GM08714 (cell line): ENCODE measurements around the gene TDRD15.

Experiments
- H3K4me3 ChIP-seq: fragments of 200-500 bp; sonication (Bioruptor generic); 2 replicates; pipeline ENCODE4 v1.5.1; 2014; ENCODE audit warnings: mild to moderate bottlenecking, low read length, inconsistent platforms
- ZNF274 ChIP-seq: IDR thresholded peaks from 2 replicates; pipeline ENCODE4 v1.6.1; 2012; ENCODE audit warnings: mild to moderate bottlenecking, low read depth, low read length

TDRD15 gene

DNA sequence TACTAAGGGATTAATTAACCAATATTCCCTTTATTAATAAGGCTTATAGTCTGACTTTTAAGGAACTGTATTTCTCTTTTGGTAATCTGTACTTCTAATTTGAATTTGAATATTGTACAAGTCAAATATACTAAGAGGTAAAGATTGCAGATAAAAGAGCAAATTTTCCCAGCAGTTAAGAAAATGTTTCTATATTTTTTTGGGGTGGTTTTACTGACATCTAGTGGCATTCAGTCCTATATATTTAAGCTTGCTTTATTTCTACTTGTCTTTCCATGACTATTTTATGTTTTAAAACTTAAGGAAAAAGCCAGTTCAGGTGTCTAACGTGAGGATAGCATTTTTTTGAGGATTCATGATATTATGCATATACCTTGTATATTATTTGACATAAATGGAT is 41.6 kb downstream of the TDRD15 start:
- H3K4me3 ChIP-seq: no peak overlapping the region
- no peak for TF ChIP-seq ZNF274

DNA sequence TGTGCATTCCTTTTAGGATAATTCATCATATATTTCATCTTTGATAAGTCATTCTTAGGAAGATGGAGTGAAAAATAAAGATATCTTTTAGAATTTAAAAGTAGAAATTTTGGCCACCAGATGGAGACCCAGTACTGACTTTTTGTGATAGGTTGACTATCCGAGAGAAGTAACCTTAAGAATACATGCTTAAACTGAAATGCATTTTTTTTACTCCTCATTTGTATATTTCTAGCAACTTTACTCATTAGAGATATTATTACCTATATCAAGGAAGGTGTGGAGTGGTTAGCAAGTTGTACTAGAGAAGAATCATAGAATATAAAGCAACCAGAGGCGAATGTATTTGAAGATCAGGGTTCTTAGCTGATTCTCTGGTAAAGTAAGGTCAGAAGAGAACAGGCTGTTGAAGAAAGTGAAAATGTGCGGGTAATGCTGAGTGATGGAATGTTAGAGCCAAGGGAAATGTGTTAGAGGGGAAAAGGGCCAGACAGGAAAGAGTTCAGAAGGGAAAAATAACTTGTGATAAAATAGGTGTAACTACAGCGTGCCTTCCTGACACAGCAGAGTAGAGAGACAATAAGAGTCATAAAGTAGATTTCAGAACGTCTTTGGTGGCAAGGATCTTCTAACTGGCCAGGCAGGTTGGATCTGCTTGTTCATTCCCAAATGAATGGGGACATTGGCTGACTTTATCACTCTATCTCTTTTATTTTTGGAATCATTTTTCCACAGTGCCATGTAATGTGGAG is 52.3 kb downstream of the TDRD15 start:
- no peak for TF ChIP-seq ZNF274

DNA sequence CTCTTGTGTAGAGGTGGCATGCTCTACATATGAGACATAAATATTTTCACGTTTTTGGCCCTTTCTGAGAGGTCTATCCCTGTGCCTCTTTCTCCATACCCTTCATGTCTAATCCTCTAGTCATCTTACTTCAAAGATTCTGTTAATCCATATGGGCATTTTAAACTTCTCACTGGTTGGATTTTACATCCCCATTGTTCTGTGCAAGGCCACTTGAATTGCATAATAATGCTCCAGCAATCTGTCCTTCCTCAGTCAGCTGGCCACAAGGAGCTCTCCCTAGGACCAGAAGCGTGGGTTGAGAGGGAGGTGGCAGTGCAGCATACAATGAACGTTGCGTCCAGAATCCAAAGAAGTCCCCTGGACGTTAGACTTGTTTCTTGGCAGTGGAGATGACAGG is 58.2 kb downstream of the TDRD15 start:
- no peak for TF ChIP-seq ZNF274
- H3K4me3 ChIP-seq: no peak overlapping the region

More for the DNA sequence above, 52.3 kb downstream of the TDRD15 start:
- no peak overlapping the region for H3K4me3 ChIP-seq

DNA sequence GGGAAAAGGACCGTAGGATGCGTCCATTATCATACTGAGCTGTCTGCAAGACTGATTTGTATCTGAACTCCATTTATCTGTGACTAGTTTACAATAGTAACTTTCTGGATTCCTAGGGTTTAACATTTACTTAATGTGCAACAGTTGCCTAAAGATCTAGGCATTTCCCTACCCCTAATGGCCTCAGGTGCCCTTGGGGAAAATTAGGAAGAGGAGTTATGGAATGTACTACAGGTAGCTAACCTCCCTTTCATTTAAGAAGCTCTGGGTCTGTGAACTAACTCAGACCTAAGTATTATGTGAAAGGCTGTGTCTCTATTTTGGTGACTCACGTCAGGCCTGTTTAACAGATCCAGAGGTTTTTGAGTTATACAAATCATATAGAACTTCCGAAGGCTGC is 59.5 kb downstream of the TDRD15 start:
- no peak overlapping the region for H3K4me3 ChIP-seq
- TF ChIP-seq ZNF274: no peak

DNA sequence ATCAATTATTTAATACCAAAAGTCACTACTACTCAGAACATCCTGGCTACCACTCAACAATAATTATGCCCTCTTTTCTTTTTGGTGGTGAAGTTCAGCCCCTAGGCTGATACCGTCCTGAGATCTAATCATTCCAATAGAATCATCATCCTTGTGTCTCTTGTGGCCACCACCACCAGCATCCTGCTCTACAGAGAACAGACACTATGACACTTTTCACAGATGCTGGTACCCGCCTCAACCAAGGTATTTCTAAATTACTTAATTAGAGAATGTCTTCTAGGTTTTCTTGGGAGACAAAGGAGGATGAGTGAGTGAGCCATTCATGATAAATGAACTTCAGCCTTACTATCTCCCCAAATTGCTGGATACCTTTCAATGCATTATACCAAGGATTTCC is 60.0 kb downstream of the TDRD15 start:
- H3K4me3 ChIP-seq: no peak overlapping the region
- TF ChIP-seq ZNF274: no peak

DNA sequence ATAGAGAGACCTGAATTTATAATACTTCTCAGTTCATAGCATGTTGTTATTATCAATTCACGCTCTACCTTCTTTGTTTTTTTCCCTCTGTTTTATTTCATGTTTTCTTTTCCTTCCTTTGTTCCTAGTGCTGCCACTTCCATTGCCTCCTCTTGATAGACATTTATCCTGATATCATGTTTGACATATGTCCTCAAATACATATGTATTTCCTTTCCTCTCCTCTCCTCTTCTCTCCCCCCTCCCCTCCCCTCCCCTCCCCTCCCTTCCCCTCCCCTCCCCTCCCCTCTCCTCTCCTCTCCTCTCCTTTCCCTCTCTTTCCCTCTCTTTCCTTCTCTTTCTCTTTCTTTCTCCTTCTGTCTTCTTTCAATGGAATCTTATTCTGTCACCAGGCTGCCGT is 67.8 kb downstream of the TDRD15 start:
- no peak for TF ChIP-seq ZNF274

More for the DNA sequence above, 67.8 kb downstream of the TDRD15 start:
- no peak overlapping the region for H3K4me3 ChIP-seq
